ENCODE measurements around the gene PRDM16.

PRDM16 gene

GRCh38 chr1:3112526-3112925 is 43.5 kb downstream of the PRDM16 start:
- Histone ChIP-seq H3K9ac (ENCODE audit: low read length) (no peak overlapping the region), H3K4me1 (ENCODE audit: control insufficient read depth, insufficient read depth, low read length) (peaks cover 19% of the 10 kb centered on the region), H3K4me3 (ENCODE audit: low read length) (no peak overlapping the region), H3K9me3 (ENCODE audit: control insufficient read depth, low read length) (no peaks in the 10 kb centered on the region), H3K36me3 (ENCODE audit: control insufficient read depth, insufficient read depth, low read length) (no peaks in the 10 kb centered on the region), H3K27me3 (ENCODE audit: control insufficient read depth, insufficient read depth, low read length) (no peaks in the 10 kb centered on the region)

GRCh38 chr1:3113047-3113740 is 44.2 kb downstream of the PRDM16 start:
- Histone ChIP-seq H3K4me1 (ENCODE audit: control insufficient read depth, insufficient read depth, low read length) (peaks cover 19% of the 10 kb centered on the region), H3K27me3 (ENCODE audit: control insufficient read depth, insufficient read depth, low read length) (no peaks in the 10 kb centered on the region), H3K36me3 (ENCODE audit: control insufficient read depth, insufficient read depth, low read length) (no peaks in the 10 kb centered on the region), H3K9ac (ENCODE audit: low read length) (no peak overlapping the region), H3K4me3 (ENCODE audit: low read length) (no peak overlapping the region), H3K9me3 (ENCODE audit: control insufficient read depth, low read length) (no peaks in the 10 kb centered on the region)

GRCh38 chr1:3113741-3114056 is 44.7 kb downstream of the PRDM16 start:
- Histone ChIP-seq H3K9me3 (ENCODE audit: control insufficient read depth, low read length) (no peaks in the 10 kb centered on the region), H3K9ac (ENCODE audit: low read length) (no peak overlapping the region), H3K36me3 (ENCODE audit: control insufficient read depth, insufficient read depth, low read length) (no peaks in the 10 kb centered on the region), H3K27me3 (ENCODE audit: control insufficient read depth, insufficient read depth, low read length) (no peaks in the 10 kb centered on the region), H3K4me1 (ENCODE audit: control insufficient read depth, insufficient read depth, low read length) (peaks cover 19% of the 10 kb centered on the region), H3K4me3 (ENCODE audit: low read length) (no peak overlapping the region)

- Histone ChIP-seq H3K36me3 (ENCODE audit: control insufficient read depth, insufficient read depth, low read length) (no peaks in the 10 kb centered on the region), H3K4me1 (ENCODE audit: control insufficient read depth, insufficient read depth, low read length) (peaks cover 19% of the 10 kb centered on the region), H3K4me3 (ENCODE audit: low read length) (no peak overlapping the region), H3K27me3 (ENCODE audit: control insufficient read depth, insufficient read depth, low read length) (no peaks in the 10 kb centered on the region), H3K9me3 (ENCODE audit: control insufficient read depth, low read length) (no peaks in the 10 kb centered on the region), H3K9ac (ENCODE audit: low read length) (no peak overlapping the region)
Observed at GRCh38 chr1:3114131-3114744, 45.2 kb downstream of the PRDM16 start.

- Histone ChIP-seq H3K9ac (ENCODE audit: low read length) (no peak overlapping the region), H3K4me1 (ENCODE audit: control insufficient read depth, insufficient read depth, low read length) (peaks cover 19% of the 10 kb centered on the region), H3K4me3 (ENCODE audit: low read length) (no peak overlapping the region), H3K27me3 (ENCODE audit: control insufficient read depth, insufficient read depth, low read length) (no peaks in the 10 kb centered on the region), H3K36me3 (ENCODE audit: control insufficient read depth, insufficient read depth, low read length) (no peaks in the 10 kb centered on the region), H3K9me3 (ENCODE audit: control insufficient read depth, low read length) (no peaks in the 10 kb centered on the region)
Observed at GRCh38 chr1:3114846-3115245, 45.8 kb downstream of the PRDM16 start.

- no peak overlapping the region for H3K9ac ChIP-seq (ENCODE audit: low read length)
- no peaks in the 10 kb centered on the region for H3K27me3 ChIP-seq (ENCODE audit: control insufficient read depth, insufficient read depth, low read length)
- H3K4me3 ChIP-seq (ENCODE audit: low read length), result no peak overlapping the region
- H3K36me3 ChIP-seq (ENCODE audit: control insufficient read depth, insufficient read depth, low read length), result no peaks in the 10 kb centered on the region
- H3K4me1 ChIP-seq (ENCODE audit: control insufficient read depth, insufficient read depth, low read length), result peaks cover 19% of the 10 kb centered on the region
- no peaks in the 10 kb centered on the region for H3K9me3 ChIP-seq (ENCODE audit: control insufficient read depth, low read length)
Observed at GRCh38 chr1:3115275-3116149, 46.5 kb downstream of the PRDM16 start.

- Histone ChIP-seq H3K9me3 (ENCODE audit: control insufficient read depth, low read length) (no peaks in the 10 kb centered on the region), H3K27me3 (ENCODE audit: control insufficient read depth, insufficient read depth, low read length) (no peaks in the 10 kb centered on the region), H3K36me3 (ENCODE audit: control insufficient read depth, insufficient read depth, low read length) (no peaks in the 10 kb centered on the region), H3K9ac (ENCODE audit: low read length) (no peak overlapping the region), H3K4me1 (ENCODE audit: control insufficient read depth, insufficient read depth, low read length) (peaks cover 19% of the 10 kb centered on the region), H3K4me3 (ENCODE audit: low read length) (no peak overlapping the region)
Observed at GRCh38 chr1:3116150-3116510, 47.1 kb downstream of the PRDM16 start.

- no peak overlapping the region for H3K9ac ChIP-seq (ENCODE audit: low read length)
- H3K4me3 ChIP-seq (ENCODE audit: low read length), result no peak overlapping the region
- peaks cover 19% of the 10 kb centered on the region for H3K4me1 ChIP-seq (ENCODE audit: control insufficient read depth, insufficient read depth, low read length)
- no peaks in the 10 kb centered on the region for H3K36me3 ChIP-seq (ENCODE audit: control insufficient read depth, insufficient read depth, low read length)
- no peaks in the 10 kb centered on the region for H3K27me3 ChIP-seq (ENCODE audit: control insufficient read depth, insufficient read depth, low read length)
- H3K9me3 ChIP-seq (ENCODE audit: control insufficient read depth, low read length), result no peaks in the 10 kb centered on the region
Observed at GRCh38 chr1:3116560-3116959, 47.6 kb downstream of the PRDM16 start.

- Histone ChIP-seq H3K27me3 (ENCODE audit: control insufficient read depth, insufficient read depth, low read length) (no peaks in the 10 kb centered on the region), H3K36me3 (ENCODE audit: control insufficient read depth, insufficient read depth, low read length) (no peaks in the 10 kb centered on the region), H3K4me1 (ENCODE audit: control insufficient read depth, insufficient read depth, low read length) (peaks cover 19% of the 10 kb centered on the region), H3K9me3 (ENCODE audit: control insufficient read depth, low read length) (no peaks in the 10 kb centered on the region), H3K4me3 (ENCODE audit: low read length) (no peak overlapping the region), H3K9ac (ENCODE audit: low read length) (no peak overlapping the region)
Observed at GRCh38 chr1:3117879-3118278, 48.9 kb downstream of the PRDM16 start.

GRCh38 chr1:3119061-3119460 is 50.1 kb downstream of the PRDM16 start:
- peaks cover 19% of the 10 kb centered on the region for H3K4me1 ChIP-seq (ENCODE audit: control insufficient read depth, insufficient read depth, low read length)
- no peaks in the 10 kb centered on the region for H3K9me3 ChIP-seq (ENCODE audit: control insufficient read depth, low read length)
- H3K4me3 ChIP-seq (ENCODE audit: low read length), result no peak overlapping the region
- no peaks in the 10 kb centered on the region for H3K27me3 ChIP-seq (ENCODE audit: control insufficient read depth, insufficient read depth, low read length)
- no peak overlapping the region for H3K9ac ChIP-seq (ENCODE audit: low read length)
- no peaks in the 10 kb centered on the region for H3K36me3 ChIP-seq (ENCODE audit: control insufficient read depth, insufficient read depth, low read length)

GRCh38 chr1:3119725-3120124 is 50.7 kb downstream of the PRDM16 start:
- Histone ChIP-seq H3K9me3 (ENCODE audit: control insufficient read depth, low read length) (no peaks in the 10 kb centered on the region), H3K36me3 (ENCODE audit: control insufficient read depth, insufficient read depth, low read length) (no peaks in the 10 kb centered on the region), H3K4me3 (ENCODE audit: low read length) (no peak overlapping the region), H3K27me3 (ENCODE audit: control insufficient read depth, insufficient read depth, low read length) (no peaks in the 10 kb centered on the region), H3K9ac (ENCODE audit: low read length) (no peak overlapping the region), H3K4me1 (ENCODE audit: control insufficient read depth, insufficient read depth, low read length) (peaks cover 12% of the 10 kb centered on the region)

GRCh38 chr1:3120140-3120539 is 51.1 kb downstream of the PRDM16 start:
- Histone ChIP-seq H3K27me3 (ENCODE audit: control insufficient read depth, insufficient read depth, low read length) (no peaks in the 10 kb centered on the region), H3K9ac (ENCODE audit: low read length) (no peak overlapping the region), H3K4me1 (ENCODE audit: control insufficient read depth, insufficient read depth, low read length) (peaks cover 8% of the 10 kb centered on the region), H3K4me3 (ENCODE audit: low read length) (no peak overlapping the region), H3K36me3 (ENCODE audit: control insufficient read depth, insufficient read depth, low read length) (no peaks in the 10 kb centered on the region), H3K9me3 (ENCODE audit: control insufficient read depth, low read length) (no peaks in the 10 kb centered on the region)
